ENCODE measurements around the gene GCNA.
"Not testable (repeated sequence)": the region's sequence is repeated elsewhere in the genome, so short reads cannot be mapped to it uniquely, and the experiment has no call there.

Gene GCNA

DNA sequence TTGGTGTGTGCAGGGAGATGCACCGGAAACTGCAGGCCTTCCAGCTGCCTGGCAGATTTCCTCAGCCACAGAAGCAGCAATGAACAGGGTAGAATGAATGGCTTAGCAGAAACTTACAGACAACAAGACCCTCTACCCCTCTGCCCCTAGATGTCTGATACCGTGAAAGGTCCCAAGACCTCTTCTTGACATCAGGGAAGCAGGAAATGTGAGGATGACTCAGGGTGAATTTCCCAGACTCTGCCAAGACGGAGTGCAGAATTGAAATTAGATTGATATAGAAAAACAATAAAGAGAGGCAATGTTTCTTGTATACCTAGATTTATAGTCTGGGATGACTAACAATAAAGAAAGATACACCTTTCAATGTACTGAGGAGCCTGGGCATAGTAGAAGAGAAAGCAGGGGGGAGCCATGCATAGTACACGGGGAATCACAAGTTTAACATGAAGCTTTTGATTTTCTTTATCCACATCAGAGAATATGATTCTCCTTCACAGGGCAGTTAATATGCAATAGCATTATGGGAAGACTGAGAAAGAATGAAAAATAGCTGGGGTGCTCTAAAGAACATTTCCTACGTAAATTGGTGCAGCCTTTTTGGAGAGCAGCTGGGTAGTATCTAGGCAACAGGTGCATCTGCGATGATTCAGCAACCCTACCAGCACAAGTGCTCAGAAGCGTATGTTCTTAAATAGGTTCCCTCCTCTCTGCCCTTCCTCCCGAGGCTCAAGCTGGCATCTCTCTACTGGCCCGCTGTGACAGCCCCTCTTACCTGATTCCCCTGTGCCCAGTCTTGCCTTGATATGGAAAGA lies 58.4 kb downstream of the GCNA start:
- DNase-seq (ENCODE audit: low read depth in 3 of 3, low spot score in 1 of 3), result no peak

DNA sequence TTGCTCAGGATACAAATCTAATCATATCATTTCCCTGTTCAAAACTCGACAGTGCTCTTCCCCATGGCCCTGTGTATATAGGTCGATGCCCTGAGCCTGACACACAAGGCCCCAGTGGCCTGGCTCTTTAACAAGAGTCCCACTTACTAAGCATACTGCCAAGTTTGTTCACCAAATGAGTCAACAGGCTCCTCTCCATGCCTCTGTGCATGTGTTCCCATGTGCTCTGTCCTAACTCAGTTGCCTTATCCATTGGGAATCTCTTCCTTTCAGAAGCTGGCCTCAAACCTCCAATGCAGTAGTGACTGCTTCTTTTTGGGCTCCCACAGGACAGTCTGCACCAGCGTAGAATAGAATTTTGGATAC lies 59.0 kb downstream of the GCNA start:
- no peak for DNase-seq (ENCODE audit: low read depth in 3 of 3, low spot score in 1 of 3)

DNA sequence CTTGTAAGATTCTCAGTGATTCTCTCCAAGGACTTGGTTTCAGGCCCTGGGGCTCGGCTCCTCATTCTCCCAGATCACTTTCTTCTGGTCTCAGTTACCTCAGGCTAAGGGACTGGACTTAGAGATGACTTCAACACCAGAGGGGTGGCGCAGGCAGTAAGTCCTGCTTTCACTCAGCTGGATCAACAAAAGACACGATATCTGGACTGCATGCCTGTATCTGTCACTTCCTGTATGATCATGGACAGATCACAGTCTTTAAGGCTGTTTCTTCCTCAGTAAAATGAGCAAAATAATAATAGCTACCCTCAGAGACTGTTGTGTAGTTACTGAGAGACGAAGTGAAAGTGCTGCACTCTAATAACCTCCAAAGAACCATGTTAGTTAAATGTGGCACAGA lies 59.6 kb downstream of the GCNA start:
- no peak for DNase-seq (ENCODE audit: low read depth in 3 of 3, low spot score in 1 of 3)

DNA sequence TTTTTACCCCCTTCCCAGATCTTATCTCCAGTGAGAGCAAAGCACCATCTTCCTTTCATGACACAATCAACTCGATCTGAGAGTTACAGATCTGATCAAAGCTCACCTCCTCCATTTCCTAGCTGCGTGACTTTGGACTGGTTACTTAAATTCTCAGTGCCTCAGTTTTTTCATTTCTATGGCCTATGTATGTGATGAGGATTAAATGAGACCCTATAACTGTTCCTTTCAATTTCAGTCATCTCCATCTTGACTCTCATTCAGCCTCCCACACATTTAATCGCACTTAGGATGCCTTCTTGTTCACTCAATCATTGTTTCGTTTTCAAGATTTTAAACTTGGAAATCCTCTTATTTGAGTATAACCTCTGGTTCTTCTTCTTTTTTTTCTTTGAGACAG lies 60.2 kb downstream of the GCNA start:
- no peak for DNase-seq (ENCODE audit: low read depth in 3 of 3, low spot score in 1 of 3)

DNA sequence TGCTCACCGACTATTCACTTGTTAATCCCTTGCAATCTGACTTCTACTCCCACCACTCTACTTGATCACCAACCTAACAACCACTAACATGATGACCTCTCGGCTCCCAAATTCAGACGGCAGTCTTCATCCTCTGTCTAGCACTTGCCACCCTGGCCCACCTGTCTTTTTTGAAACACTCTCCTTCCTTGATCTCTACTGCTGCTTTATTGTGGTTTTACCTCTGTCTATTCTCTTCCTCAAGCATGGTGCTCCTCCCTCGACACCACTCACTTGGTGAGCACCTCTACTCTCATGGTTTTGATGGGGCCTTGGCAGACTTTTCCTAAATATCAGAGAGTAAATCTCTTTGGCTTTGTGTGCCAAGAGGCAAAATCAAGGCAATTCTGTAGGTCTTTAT lies 61.8 kb downstream of the GCNA start:
- DNase-seq (ENCODE audit: low read depth in 3 of 3, low spot score in 1 of 3), result no peak

DNA sequence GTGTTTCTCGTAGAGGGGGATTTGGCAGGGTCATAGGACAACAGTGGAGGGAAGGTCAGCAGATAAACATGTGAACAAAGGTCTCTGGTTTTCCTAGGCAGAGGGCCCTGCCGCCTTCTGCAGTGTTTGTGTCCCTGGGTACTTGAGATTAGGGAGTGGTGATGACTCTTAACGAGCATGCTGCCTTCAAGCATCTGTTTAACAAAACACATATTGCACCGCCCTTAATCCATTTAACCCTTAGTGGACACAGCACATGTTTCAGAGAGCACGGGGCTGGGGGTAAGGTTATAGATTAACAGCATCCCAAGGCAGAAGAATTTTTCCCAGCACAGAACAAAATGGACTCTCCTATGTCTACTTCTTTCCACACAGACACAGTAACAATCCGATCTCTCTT lies 66.2 kb downstream of the GCNA start:
- DNase-seq (ENCODE audit: low read depth in 3 of 3, low spot score in 1 of 3), result not testable (repeated sequence)

DNA sequence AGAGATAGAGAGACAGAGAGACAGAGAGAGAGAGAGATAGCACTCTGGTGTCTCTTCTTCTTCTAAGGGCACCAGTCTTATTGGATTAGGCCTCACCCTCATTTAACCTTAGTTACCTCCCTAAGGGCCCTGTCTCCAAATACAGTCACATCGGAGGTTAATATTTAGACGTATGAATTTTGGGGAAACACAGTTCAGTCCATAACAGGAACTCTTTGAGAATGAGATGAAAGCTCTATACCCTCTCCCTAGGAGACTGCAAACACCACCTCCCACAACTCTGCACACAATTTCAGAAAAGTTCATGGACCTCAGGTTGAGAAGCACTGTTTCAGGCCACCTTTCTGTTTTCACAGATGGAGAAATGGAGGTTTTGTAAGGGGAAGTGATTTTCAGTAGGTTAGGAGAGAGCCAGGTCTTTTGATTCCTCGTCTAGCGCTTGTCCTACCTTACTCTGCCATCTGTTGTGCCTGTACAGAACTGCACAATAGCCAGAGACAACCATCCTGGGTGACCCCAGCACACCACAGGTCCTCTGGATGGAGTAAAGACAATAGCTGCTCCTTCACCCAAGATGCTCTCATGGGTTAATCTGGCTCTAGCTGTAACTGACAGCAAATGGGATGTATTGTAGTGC lies 72.2 kb downstream of the GCNA start:
- DNase-seq (ENCODE audit: low read depth in 3 of 3, low spot score in 1 of 3), result no peak

DNA sequence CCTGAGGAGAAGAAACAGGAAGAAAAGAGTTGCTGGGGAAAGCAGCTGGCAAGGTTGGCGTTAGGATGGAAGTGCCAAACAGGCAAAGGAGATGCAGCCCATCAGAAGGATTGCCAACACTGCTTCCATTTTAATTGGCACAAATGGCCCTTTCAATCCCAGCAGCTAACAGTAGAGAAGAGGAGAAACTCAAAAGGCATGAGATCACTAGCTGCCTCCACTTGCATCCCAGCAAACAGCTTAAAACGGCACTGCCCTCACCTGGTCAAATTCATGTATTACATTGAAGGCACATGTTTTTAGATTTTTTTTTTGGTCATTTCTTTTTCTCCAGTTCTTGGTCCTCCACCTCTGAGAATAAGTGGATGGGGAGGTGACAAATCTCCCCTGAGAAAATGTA lies 74.2 kb downstream of the GCNA start:
- no peak for DNase-seq (ENCODE audit: low read depth in 3 of 3, low spot score in 1 of 3)

DNA sequence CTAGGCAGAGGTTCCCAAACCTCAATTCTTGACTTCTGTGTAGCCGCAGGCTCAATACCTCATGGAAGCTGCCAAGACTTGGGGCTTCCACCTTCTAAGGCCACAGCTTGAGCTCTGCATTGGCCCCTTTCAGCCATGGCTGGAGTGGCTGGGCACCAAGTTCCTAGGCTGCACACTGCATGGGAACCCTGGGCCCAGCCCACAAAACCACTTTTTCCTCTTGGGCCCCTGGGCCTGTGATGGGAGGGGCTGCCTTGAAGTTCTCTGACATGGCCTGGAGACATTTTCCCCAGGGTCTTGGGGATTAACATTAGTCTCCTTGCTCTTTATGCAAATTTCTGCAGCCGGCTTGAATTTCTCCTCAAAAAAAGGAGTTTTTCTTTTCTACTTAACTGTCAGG lies 75.1 kb downstream of the GCNA start:
- no peak for DNase-seq (ENCODE audit: low read depth in 3 of 3, low spot score in 1 of 3)

DNA sequence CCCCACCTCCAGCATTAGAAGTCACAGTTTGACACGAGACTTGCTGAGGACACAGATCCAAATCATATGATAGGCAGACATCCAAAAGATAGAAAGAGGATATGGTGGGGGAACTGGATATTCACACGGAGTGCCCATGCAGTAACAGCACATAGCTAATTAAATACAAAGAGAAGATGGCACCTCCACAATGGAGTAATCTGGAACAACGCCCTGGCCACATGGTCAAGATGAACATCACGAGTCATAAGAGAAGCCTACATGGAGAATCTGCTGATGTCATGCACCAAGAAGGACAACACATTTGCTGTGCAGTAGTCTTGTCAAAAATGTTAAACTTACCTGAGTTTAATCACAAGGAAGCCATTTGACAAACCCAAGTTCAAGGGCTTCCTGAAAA lies 79.0 kb downstream of the GCNA start:
- no peak for DNase-seq (ENCODE audit: low read depth in 3 of 3, low spot score in 1 of 3)

DNA sequence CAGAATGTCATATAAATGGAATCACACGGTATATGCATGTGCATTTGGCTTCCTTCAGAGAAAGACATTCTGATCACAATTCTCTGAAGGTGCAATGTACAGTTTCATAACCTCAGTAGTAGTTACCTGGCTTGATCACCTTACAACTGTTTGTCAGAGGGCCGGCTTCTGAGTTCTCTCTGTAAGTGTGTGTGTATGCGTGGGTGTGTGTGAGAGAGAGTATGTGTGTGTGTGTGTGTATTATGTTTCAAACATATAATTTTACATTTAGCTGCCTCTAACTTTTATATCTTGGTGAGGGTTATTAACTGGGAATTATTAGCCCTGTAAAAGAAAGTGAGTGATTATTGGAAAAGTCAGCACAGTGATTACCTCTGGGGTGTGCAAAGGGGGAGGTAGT lies 81.1 kb downstream of the GCNA start:
- DNase-seq (ENCODE audit: low read depth in 3 of 3, low spot score in 1 of 3), result no peak

DNA sequence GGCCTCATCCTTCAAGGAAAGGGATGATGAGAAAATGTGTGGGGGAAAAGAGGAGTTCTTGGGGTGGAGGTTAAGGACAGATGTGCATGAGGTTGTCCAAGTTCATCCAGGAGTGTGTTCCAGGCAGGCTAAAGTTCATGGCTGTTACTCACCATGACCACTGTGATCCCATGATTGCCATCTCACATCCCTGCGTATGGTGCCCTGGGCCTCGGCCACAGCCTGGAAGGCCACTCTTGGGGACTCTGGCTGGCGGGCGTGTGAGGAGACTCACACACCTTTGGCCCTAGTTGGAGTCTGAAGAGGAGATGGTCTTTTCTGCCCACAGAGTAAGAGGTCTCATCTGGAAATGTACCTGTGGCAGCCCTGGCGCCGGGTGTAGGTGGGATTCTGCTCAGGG lies 81.7 kb downstream of the GCNA start:
- no peak for DNase-seq (ENCODE audit: low read depth in 3 of 3, low spot score in 1 of 3)

DNA sequence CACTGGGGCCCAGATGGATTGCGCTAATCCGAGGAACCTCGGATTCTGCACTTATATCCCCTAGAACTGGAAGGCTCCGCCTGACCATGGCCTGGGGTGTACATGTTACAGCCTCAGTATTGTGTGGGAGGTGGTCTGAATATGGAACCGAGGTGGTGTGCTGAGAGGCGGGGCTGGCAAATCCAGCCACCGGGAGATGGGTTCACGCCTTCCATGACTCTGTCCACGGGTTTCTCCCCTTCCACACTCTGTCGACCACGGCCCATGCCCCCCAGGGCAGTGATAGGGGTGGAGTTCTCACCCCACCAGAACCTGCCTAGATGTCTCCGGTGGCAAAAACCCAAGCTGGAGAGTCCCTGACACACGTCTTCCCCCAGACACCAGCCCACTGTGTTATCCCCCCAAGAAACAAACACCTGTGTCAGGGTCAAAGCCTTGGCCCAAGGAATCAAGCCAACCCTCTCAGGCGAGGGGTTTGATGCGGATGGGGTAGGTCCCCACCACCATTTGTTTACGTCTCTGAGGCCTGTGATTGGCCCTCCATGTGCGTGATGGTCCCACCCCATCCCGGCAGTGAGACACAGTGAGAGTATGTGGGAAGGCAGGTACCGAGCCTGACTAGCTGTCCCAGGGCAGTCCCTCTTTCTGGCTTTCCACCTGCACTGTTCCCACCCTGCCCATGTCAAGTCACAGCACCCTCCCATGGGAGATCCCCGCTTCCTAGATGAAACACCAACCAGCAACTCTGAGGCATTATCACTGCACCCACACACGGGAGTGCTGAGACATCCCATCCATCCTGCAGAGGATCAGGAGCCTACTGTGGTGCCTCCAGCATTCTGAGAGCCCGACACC lies 82.6 kb downstream of the GCNA start:
- DNase-seq (ENCODE audit: low read depth in 3 of 3, low spot score in 1 of 3), result no peak

DNA sequence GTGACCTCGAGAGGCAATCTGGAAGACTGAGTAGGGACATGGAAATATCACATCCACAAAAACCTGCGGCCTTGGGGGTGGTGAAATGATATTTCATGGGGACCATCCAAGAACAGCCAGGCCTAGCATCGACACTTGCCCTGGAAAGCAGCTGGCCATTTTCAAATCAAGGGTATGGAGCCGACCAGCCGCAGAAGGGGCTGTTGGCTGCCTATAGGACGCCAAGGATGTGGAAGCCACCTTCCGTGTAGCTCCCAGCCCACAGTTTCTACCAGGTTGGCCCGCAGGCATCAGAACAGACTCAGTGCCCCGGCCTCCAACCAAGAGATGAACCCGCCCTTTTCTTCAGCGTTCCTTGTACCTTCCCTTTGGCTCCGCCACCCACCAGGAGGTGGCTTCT lies 83.7 kb downstream of the GCNA start:
- no peak for DNase-seq (ENCODE audit: low read depth in 3 of 3, low spot score in 1 of 3)

DNA sequence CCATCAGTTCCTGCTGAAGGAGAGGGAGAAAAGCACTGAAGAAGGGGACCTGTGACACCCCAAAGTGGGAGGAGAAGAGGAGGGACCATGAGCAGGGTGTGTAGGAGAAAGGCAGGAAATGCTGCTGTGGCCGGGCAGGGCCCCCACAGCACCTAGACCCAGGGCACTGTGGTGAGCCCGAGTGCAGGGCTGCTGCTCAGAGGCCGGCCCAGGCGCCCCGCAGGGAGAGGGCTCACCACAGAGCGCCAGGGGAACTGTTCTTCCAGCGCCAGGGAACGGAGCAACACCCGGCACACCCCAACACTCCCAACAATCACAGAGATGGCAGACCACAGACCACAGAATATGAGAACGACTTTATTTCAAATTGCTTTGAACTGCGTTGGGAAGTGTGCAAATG lies 84.4 kb downstream of the GCNA start:
- not testable (repeated sequence) for DNase-seq (ENCODE audit: low read depth in 3 of 3, low spot score in 1 of 3)

All from stimulated activated CD4-positive, alpha-beta T cell treated with anti-CD3 and anti-CD28 coated beads, TNF-alpha, amount 100 ng/mL, for 1 hour (primary cell).